Vagina (tissue), 2 donors: ENCODE data around the gene FOXP2. TPM values are rescaled to one million over a fixed set of nuclear protein-coding genes. Genes with fewer than 3 reads are reported as not detected.

ENCODE experiments used
- DNase-seq, 2 donors: peaks; one replicate each; pipeline ENCODE4 v3.0.0-alpha.2; 2017; ENCODE audit errors: extremely low spot score in 2 of 2
- H3K27ac ChIP-seq: fragments of 200-600 bp; sonication (generic); one replicate; pipeline ENCODE4 v1.5.1; 2019
- H3K27me3 ChIP-seq: fragments of 200-600 bp; sonication (generic); one replicate; pipeline ENCODE4 v1.5.1; 2019
- H3K36me3 ChIP-seq, 2 donors: fragments of 200-600 bp; sonication (generic); one replicate each; pipeline ENCODE4 v1.5.1; 2017 to 2019
- H3K4me1 ChIP-seq: fragments of 200-600 bp; sonication (generic); one replicate; pipeline ENCODE4 v1.5.1; 2019
- H3K4me3 ChIP-seq, 2 donors: fragments of 200-600 bp; sonication (generic); 1 replicate in 1 of 2; 2 replicates in 1 of 2; pipeline ENCODE4 v1.5.1; 2016 to 2019
- H3K9me3 ChIP-seq: fragments of 200-600 bp; sonication (generic); one replicate; pipeline ENCODE4 v1.5.1; 2019
- POLR2A ChIP-seq, 2 donors: fragments of 450-650 bp; IDR thresholded peaks; one replicate each; pipeline ENCODE4 v1.6.1; 2017; ENCODE audit warnings: antibody characterized with exemption in 2 of 2, mild to moderate bottlenecking in 2 of 2, moderate library complexity in 2 of 2
- POLR2AphosphoS5 ChIP-seq, 2 donors: sonication (generic); formaldehyde crosslinking; IDR thresholded peaks; one replicate each; pipeline ENCODE4 v1.9.0; 2017; ENCODE audit warnings: antibody characterized with exemption in 2 of 2, mild to moderate bottlenecking in 2 of 2, low read depth in 1 of 2; ENCODE audit not compliant: insufficient read depth in 1 of 2
- intact Hi-C: fragments of 100-400 bp; cut with DNase I; formaldehyde crosslinking; loops from one replicate; pipeline ENCODE4 v1.15.1; 2023
- total RNA-seq: library from RNA; depleted of rRNA; stranded (reverse); fragments of >200 nt; gene quantifications from one replicate; pipeline ENCODE4 v1.2.3, GENCODE V29; 2016
- TF ChIP-seq, protein P1 (sequence below), 3 experiments: fragments of 450-650 bp in 2 of 3; fragments of 200-600 bp in 1 of 3; sonication (generic) in 1 of 3; IDR thresholded peaks; one replicate each; pipeline ENCODE4 v1.5.1; 2017 to 2019; ENCODE audit warnings: antibody characterized with exemption in 3 of 3, mild to moderate bottlenecking in 2 of 3, moderate library complexity in 2 of 3

The FOXP2 gene
- total RNA-seq, 1 donor from 2014 or later = 29.7 TPM

DNA sequence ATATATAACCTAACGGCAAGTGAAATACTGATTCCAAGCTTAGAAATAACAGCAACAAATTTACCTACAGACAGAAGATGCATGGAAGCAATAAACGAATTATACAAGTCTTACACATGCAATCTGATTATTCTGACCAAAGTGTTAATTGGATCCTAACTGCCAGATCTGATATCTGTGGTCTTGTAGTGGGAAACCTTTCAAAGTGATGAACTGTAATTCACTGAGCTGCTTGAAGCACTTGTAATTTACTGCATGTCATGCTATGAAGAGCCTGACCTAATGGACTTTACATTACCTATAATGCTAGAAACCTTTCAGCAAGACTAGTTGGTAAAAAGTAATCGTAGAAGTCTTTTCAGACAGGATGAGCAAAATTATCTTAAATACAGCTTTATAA is 205.6 kb downstream of the FOXP2 start:
- Histone ChIP-seq H3K27ac (no peak overlapping the region), H3K36me3 (no peaks in the 10 kb centered on the region), H3K9me3 (no peaks in the 10 kb centered on the region), H3K4me3 (no peak overlapping the region), H3K27me3 (no peaks in the 10 kb centered on the region), H3K4me1 (no peaks in the 10 kb centered on the region)
- TF ChIP-seq POLR2AphosphoS5 (IDR thresholded peaks at IDR 0.05; ENCODE audit: insufficient read depth in 1 of 2, low read depth in 1 of 2) (no peak), POLR2A (IDR thresholded peaks at IDR 0.05) (no peak)
- TF ChIP-seq, protein P1, sequence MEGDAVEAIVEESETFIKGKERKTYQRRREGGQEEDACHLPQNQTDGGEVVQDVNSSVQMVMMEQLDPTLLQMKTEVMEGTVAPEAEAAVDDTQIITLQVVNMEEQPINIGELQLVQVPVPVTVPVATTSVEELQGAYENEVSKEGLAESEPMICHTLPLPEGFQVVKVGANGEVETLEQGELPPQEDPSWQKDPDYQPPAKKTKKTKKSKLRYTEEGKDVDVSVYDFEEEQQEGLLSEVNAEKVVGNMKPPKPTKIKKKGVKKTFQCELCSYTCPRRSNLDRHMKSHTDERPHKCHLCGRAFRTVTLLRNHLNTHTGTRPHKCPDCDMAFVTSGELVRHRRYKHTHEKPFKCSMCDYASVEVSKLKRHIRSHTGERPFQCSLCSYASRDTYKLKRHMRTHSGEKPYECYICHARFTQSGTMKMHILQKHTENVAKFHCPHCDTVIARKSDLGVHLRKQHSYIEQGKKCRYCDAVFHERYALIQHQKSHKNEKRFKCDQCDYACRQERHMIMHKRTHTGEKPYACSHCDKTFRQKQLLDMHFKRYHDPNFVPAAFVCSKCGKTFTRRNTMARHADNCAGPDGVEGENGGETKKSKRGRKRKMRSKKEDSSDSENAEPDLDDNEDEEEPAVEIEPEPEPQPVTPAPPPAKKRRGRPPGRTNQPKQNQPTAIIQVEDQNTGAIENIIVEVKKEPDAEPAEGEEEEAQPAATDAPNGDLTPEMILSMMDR (IDR thresholded peaks at IDR 0.05) = no peak
- DNase-seq = no peak
- intact Hi-C loops = no loop called here

- no peak overlapping the region for H3K4me3 ChIP-seq
- intact Hi-C loops = no loop called here
- H3K4me1 ChIP-seq = no peaks in the 10 kb centered on the region
- H3K27ac ChIP-seq = no peak overlapping the region
- no peaks in the 10 kb centered on the region for H3K27me3 ChIP-seq
- H3K9me3 ChIP-seq = no peaks in the 10 kb centered on the region
- H3K36me3 ChIP-seq = no peaks in the 10 kb centered on the region
- no peak for DNase-seq
- TF ChIP-seq POLR2AphosphoS5 (IDR thresholded peaks at IDR 0.05; ENCODE audit: insufficient read depth in 1 of 2, low read depth in 1 of 2) = no peak
- TF ChIP-seq, protein P1 (IDR thresholded peaks at IDR 0.05) = no peak
- TF ChIP-seq POLR2A (IDR thresholded peaks at IDR 0.05) = no peak
Measured at GRCh38 chr7:114622221-114622620, 207.6 kb downstream of the FOXP2 start.

- intact Hi-C loops = no loop called here
- TF ChIP-seq POLR2AphosphoS5 (IDR thresholded peaks at IDR 0.05; ENCODE audit: insufficient read depth in 1 of 2, low read depth in 1 of 2) (no peak), POLR2A (IDR thresholded peaks at IDR 0.05) (no peak)
- TF ChIP-seq, protein P1 (IDR thresholded peaks at IDR 0.05) = no peak
- no peaks in the 10 kb centered on the region for H3K4me1 ChIP-seq
- no peak overlapping the region for H3K4me3 ChIP-seq
- H3K9me3 ChIP-seq = no peaks in the 10 kb centered on the region
- no peaks in the 10 kb centered on the region for H3K27me3 ChIP-seq
- DNase-seq = no peak
- no peaks in the 10 kb centered on the region for H3K36me3 ChIP-seq
- no peak overlapping the region for H3K27ac ChIP-seq
Measured at GRCh38 chr7:114623146-114623545, 208.5 kb downstream of the FOXP2 start.

- Histone ChIP-seq H3K9me3 (no peaks in the 10 kb centered on the region), H3K27ac (no peak overlapping the region), H3K36me3 (peaks cover 0 to 5% of the 10 kb centered on the region in 2 donors), H3K27me3 (no peaks in the 10 kb centered on the region), H3K4me1 (no peaks in the 10 kb centered on the region), H3K4me3 (no peak overlapping the region)
- DNase-seq = no peak
- TF ChIP-seq POLR2A (IDR thresholded peaks at IDR 0.05) (no peak), POLR2AphosphoS5 (IDR thresholded peaks at IDR 0.05; ENCODE audit: insufficient read depth in 1 of 2, low read depth in 1 of 2) (no peak)
- TF ChIP-seq, protein P1 (IDR thresholded peaks at IDR 0.05) = no peak
- intact Hi-C loops = no loop called here
Measured at GRCh38 chr7:114627231-114627630, 212.6 kb downstream of the FOXP2 start.

- H3K36me3 ChIP-seq = peaks cover 0 to 5% of the 10 kb centered on the region in 2 donors
Measured at GRCh38 chr7:114628362-114628761, 213.7 kb downstream of the FOXP2 start.

More at GRCh38 chr7:114628362-114628761, 213.7 kb downstream of the FOXP2 start:
- DNase-seq = no peak
- Histone ChIP-seq H3K4me1 (no peaks in the 10 kb centered on the region), H3K9me3 (no peaks in the 10 kb centered on the region), H3K27me3 (no peaks in the 10 kb centered on the region), H3K27ac (no peak overlapping the region), H3K4me3 (no peak overlapping the region)
- TF ChIP-seq, protein P1 (IDR thresholded peaks at IDR 0.05) = no peak
- no peak for TF ChIP-seq POLR2AphosphoS5 (IDR thresholded peaks at IDR 0.05; ENCODE audit: insufficient read depth in 1 of 2, low read depth in 1 of 2)
- TF ChIP-seq POLR2A (IDR thresholded peaks at IDR 0.05) = no peak
- intact Hi-C loops = no loop called here
